NCI-H460 (cell line): Measurements from ENCODE around the gene ANKRD44. TPM values are rescaled to one million over a fixed set of nuclear protein-coding genes. Genes with fewer than 3 reads are reported as not detected.
"Not testable (repeated sequence)": the region's sequence is repeated elsewhere in the genome, so short reads cannot be mapped to it uniquely, and the experiment has no call there.

Experiments used
- DNase-seq: peaks from one replicate; pipeline ENCODE4 v3.0.0-alpha.2; 2016; ENCODE audit warnings: low read depth; ENCODE audit errors: extremely low read depth
- total RNA-seq: library from RNA; depleted of rRNA; stranded (reverse); fragments of >200 nt; shearing (Covaris generic); gene quantifications from 2 replicates; pipeline ENCODE4 v1.2.3, GENCODE V29; 2014

ANKRD44 gene
- total RNA-seq, 1 experiment from 2014 or later = 20.8 TPM

DNA sequence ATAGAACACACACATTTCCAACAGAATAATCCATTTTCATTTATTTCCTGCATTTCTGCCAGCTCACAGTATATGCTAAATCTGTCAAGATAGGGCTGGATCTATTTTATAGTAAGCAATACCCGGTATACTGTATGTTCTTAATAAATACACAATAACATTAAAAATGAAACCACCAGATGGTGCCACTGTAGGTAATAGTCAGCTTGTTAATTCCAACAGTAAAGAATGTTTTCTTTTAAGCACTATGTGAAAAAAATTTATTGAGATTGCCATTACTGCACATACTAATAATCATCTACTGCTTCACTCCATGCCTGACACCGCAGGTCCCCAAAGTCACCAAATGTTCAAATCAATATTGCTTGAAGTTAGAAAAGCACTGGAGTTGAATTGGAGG lies 252.6 kb downstream of the ANKRD44 start:
- DNase-seq = no peak

DNA sequence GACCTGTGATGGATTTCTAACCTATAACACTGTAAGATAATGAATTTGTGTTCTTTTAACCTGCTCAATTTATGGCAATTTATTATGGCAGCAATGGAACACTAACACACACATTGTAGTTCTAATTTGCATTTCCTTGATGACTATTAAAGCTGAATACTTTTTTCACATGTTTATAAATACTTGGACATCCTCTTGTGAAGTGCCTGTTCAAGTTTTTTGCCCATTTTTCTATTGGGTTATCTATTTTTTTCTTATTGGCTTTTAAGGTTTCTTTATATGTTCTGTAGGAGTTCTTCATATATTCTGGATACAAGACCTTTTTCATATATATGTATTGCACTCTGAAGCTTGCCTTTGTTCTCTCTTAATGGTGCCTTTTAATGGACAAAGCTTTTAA lies 255.5 kb downstream of the ANKRD44 start:
- no peak for DNase-seq

DNA sequence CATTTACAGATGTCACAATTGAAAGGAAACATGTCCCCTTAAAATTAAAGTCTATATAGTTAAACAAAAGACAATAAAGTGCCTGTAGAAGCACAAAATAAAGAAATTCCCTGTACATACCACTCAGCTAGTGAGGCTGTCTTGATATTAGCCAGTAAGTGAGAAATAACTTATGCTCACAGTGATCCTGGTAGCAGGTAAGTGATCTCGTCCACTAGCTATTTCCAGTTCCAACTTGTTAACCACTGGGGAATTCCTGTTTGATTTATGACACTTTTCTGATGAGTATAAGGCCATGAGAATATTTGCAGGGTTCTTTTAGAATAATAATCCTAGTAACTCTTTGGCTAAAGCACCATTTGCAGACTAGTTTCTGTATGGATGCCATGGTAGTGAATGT lies 256.1 kb downstream of the ANKRD44 start:
- DNase-seq = no peak

GRCh38 chr2:197052356-197052755 lies 258.2 kb downstream of the ANKRD44 start:
- no peak for DNase-seq

- no peak for DNase-seq
Measured at GRCh38 chr2:197045115-197045514, 265.5 kb downstream of the ANKRD44 start.

GRCh38 chr2:197042739-197043196 lies 267.8 kb downstream of the ANKRD44 start:
- DNase-seq = no peak

DNA sequence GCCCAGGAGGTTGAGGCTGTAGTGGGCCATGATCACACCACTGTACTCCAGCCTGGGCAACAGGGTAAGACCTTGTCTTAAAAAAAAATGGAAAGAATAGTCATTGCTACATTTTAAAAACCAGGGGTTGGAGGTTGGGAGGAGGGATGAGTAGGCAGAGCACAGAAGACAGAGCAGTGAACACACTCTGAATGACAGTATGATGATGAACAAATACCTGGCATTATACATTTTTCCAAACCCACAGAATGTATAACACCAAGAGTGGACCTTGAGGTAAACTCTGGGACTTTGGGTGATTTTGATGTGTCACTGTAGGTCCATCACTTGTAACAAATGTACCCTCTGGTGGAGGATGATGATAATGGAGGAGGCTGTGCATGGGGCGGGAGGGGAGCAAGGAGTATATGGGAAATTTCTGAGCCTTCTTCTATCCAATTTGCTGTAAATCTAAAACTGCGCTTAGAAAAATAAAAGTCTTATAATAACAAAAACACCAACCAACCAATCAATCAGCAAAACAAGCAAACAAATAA lies 272.6 kb downstream of the ANKRD44 start:
- no peak for DNase-seq

DNA sequence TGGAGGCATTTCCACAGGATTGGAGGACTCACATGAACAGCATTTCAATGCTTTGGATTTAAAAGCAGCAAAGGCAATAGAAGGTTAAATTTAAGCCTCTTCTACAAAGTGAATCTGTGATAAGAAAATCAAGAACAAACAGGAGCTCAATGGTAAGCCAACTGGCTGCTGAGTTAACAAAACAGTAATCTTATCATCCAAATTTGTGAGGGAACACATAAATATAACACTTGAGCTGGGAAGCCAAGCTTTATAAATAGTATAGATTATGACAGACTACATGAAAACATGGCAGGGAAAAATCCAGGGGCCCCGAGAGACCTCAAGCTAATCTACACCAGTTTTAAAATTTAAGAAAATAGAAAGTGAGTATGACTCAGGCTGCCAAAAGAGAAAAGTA lies 275.6 kb downstream of the ANKRD44 start:
- DNase-seq = no peak

GRCh38 chr2:197034292-197034691 lies 276.3 kb downstream of the ANKRD44 start:
- no peak for DNase-seq

DNA sequence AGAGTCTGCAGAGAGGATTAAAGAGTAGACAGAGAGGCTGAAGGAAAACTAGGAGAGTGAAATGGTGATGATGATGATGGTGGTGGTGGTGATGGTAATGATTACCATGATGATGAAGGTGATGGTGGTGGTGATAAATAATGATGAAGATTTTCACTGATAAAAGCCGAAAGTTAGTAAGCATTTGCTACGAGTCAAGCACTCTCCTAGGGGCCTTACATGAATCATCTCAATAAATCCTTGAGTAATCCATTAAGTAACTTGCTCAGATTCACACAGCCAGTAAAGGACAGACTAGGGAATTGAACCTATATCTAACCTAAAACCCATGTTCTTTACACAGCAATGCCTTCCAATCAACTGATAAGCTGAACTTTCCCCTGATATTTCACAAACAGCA lies 277.4 kb downstream of the ANKRD44 start:
- DNase-seq = no peak

DNA sequence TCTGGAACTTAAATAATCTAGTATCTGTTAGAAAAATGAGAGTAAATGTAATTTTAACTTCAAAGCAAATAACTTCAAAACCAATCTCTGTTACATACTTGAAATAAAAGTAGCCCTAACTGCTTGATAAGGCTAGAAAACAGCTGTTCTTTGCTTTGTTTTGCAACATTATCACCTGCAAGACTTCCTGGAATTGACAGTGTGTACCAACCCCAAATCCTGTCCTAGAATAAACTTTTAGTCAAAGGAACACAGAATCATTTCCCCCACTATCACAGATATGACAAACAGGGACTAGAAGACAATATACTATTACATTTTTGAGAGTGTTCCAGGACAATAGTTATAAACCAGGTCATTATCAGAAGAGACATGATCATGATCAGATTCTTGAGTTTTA lies 278.8 kb downstream of the ANKRD44 start:
- no peak for DNase-seq

DNA sequence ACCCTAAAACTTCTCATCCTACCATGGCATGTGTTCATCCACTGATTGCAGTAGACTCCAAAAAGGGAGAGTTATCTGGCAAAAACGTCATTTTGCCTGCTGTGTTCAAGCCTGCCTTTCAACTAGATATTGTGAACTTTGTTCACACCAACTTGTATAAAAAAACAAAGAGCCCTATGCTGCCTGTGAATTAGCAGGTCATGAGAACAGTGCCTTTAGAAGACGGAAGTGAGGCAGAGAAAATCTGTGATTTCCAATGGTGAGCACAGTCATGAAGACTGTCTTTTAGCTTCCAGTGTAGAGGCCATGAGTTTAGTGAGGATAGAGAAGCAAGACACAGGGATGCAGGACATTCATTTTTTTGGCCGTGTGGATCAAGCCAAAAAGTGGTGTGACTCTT lies 280.5 kb downstream of the ANKRD44 start:
- DNase-seq = no peak

DNA sequence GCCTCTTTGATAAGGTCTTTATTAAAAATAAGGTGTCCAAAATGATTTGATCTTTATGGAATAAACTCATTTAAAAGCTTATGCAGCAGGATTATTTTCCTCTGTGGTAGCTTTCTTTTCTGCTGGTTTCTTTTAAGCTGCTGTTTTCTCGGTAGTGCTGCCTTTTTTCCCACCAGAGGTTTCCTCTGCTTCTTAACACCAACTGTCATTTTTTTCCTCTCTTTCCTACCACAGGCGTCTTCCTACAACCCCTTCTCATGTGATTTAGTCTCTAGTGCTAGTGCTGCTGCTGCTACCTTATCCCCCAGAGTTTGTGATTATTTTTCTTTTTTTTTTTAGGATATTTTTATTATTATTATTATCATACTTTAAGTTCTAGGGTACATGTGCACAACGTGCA lies 281.9 kb downstream of the ANKRD44 start:
- no peak for DNase-seq

- DNase-seq = peak; percentile 57
Measured at GRCh38 chr2:197028230-197028629, 282.4 kb downstream of the ANKRD44 start.

DNA sequence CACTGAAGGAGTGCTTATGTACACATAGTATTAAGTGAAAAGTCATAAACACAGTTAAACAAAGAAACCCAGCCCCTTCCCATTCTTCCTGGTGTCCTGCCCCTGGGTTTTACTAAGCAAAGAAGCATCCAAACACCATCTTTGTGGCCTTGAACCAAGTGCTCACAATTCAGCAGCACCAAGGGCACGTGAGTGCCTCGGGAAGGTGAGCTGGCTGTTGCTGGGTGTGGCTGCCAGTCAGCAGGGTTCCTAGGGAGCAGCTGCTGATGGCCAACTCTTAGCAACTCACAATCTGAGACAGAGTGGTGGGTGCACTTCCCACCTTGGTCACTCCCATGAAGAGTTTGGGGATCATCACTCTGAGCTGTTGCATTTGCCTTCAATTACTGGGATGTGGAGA lies 286.4 kb downstream of the ANKRD44 start:
- DNase-seq = no peak

GRCh38 chr2:197020921-197021320 lies 289.7 kb downstream of the ANKRD44 start:
- DNase-seq = not testable (repeated sequence)

GRCh38 chr2:197013098-197013497 lies 297.5 kb downstream of the ANKRD44 start:
- no peak for DNase-seq

GRCh38 chr2:197011801-197012641 lies 298.6 kb downstream of the ANKRD44 start:
- peak; percentile 64 for DNase-seq

- DNase-seq = no peak
Measured at GRCh38 chr2:197011021-197011417, 299.6 kb downstream of the ANKRD44 start.

DNA sequence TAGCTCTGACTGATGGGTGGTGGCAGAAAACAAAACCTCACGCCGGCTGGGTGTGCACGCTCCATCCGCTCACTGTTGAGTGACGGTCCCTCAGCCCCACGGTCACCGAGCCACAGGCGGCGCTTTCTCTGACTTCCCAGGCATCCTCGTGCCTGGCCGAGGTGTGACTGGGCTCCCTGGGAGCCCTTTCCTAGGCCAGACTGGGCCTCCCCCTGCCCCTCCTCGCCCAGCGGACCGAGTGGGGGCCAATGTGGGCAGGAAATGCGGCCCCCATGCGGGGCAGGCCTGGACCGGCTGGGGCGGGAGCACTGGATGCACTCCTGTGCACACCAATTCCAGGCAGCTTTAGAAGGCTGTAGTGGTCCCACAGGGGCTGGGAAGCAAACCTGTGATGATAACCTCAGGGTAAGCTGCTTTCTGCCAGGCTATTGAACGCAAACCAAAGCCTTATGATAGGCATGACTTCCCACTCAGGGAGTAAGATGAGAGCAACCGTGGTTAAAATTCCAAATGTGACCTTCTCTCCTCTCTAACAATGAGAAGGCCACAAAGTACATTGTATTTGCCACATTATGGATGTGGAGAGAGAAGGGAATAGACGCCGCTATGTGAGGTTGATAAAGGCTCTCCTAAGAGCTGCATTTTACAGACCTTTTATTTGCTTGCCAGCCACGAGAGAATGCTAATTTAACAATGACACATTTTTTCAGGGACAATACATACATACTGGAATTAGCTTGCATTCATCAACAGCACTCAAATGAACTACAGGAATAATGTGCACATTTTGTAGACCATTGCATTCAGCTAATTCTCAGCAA lies 300.2 kb downstream of the ANKRD44 start:
- DNase-seq = no peak

- not testable (repeated sequence) for DNase-seq
Measured at GRCh38 chr2:197008741-197009341, 301.7 kb downstream of the ANKRD44 start.
